Ovary (tissue), 9 donors: Measurements from ENCODE around the gene RPUSD4. TPM values are rescaled to one million over a fixed set of nuclear protein-coding genes. Genes with fewer than 3 reads are reported as not detected.

Source experiments
- DNase-seq, 5 donors: peaks; one replicate each; pipeline ENCODE4 v3.0.0-alpha.2; 2019 to 2020
- H3K27ac ChIP-seq, 2 donors: fragments of 200-600 bp; one replicate each; pipeline versions ENCODE4 v1.5.1 to v1.8.0; 2019 to 2022
- H3K27me3 ChIP-seq: fragments of 200-600 bp; one replicate; pipeline ENCODE4 v1.8.0; 2022
- H3K36me3 ChIP-seq: fragments of 200-600 bp; sonication (generic); one replicate; pipeline ENCODE4 v1.5.1; 2019
- H3K4me1 ChIP-seq: one replicate; pipeline ENCODE4 v1.8.1; 2013; ENCODE audit warnings: mild to moderate bottlenecking, moderate library complexity; ENCODE audit not compliant: insufficient read depth
- H3K4me3 ChIP-seq: fragments of 200-600 bp; sonication (generic); one replicate; pipeline ENCODE4 v1.5.1; 2017
- H3K9me3 ChIP-seq, 2 donors: fragments of 200-600 bp in 1 of 2; sonication (generic) in 1 of 2; one replicate each; pipeline versions ENCODE4 v1.5.1 to v1.8.1; 2013 to 2019; ENCODE audit warnings: mild to moderate bottlenecking in 1 of 2, moderate library complexity in 1 of 2
- CTCF ChIP-seq, 3 donors: fragments of 450-650 bp in 2 of 3; fragments of 200-600 bp in 1 of 3; IDR thresholded peaks; one replicate each; pipeline versions ENCODE4 v1.5.1 to v1.8.0; 2016 to 2022; ENCODE audit warnings: antibody characterized with exemption in 3 of 3, mild to moderate bottlenecking in 1 of 3
- EP300 ChIP-seq: sonication (generic); formaldehyde crosslinking; IDR thresholded peaks from one replicate; pipeline ENCODE4 v1.6.1; 2017; ENCODE audit warnings: antibody characterized with exemption
- POLR2A ChIP-seq: fragments of 450-650 bp; IDR thresholded peaks from one replicate; pipeline ENCODE4 v1.6.1; 2017; ENCODE audit warnings: antibody characterized with exemption, mild to moderate bottlenecking, moderate library complexity
- whole genome bisulfite sequencing, 3 donors: extraction: QIAGEN DNeasy Blood & Tissue Kit in 1 of 3; methylation state at CpG; one replicate each; pipeline versions ENCODE4 v1.1.5 to v1.1.7; 2013 to 2017; 5-methylcytosine and 5-hydroxymethylcytosine counted together
- intact Hi-C, 4 donors: fragments of 100-400 bp; cut with DNase I; formaldehyde crosslinking; loops; one replicate each; pipeline versions ENCODE4 v1.11.0 to v1.15.1; 2022 to 2023
- polyA plus RNA-seq, 2 donors: library from polyadenylated mRNA; stranded (reverse); fragments of 200-250 nt in 1 of 2; fragments of 350-450 nt in 1 of 2; fragmentation: Illumina TruSeq in 1 of 2; extraction: RNeasy Lipid Tissue Mini Kit (QIAGEN cat#74804) in 1 of 2; gene quantifications; one replicate each; pipeline ENCODE4 v1.2.3, GENCODE V29; 2013 to 2014
- total RNA-seq, 7 donors: library from RNA; depleted of rRNA in 2 of 7; stranded (reverse); fragments of >200 nt in 2 of 7; fragmentation: NEBNext Ultra II Directional in 3 of 7; extraction: Animal tissue kit (Norgen Biotek cat#: 25700) in 3 of 7; gene quantifications; one replicate each; pipeline versions ENCODE4 v1.1.0 to v1.2.4, GENCODE V29; 2016 to 2023
- donor health status: DM: no; HTN: no; CAD: no; lungs with moderate emphysema.
- donor health status: DM: no; HTN: no; CAD: no.
- donor health status: Bipolar disorder and iron deficiency.
- donor health status: DM: yes; HTN: yes; CAD: no.
- donor health status: DM: no; HTN: no; CAD: no.
- donor health status: DM: yes; HTN: yes; CAD: no.

The RPUSD4 gene
- total and polyA plus RNA-seq, 9 donors, result 18.2 to 30.3 (median 26.2) TPM

- no peak for TF ChIP-seq POLR2A
- Histone ChIP-seq H3K9me3 (no peaks in the 10 kb centered on the region), H3K27ac (no peak overlapping the region), H3K36me3 (no peaks in the 10 kb centered on the region), H3K27me3 (no peaks in the 10 kb centered on the region), H3K4me3 (no peak overlapping the region), H3K4me1 (no peaks in the 10 kb centered on the region)
- intact Hi-C loops, result no loop called here
- 94 to 99% (median 97%) methylated on average over 7 of the region's 7 CpGs for WGBS, 3 donors
- DNase-seq, result peak in 2 of 5 donors; percentile 4 to 10
Observed at GRCh38 chr11:126157326-126158030, 54.0 kb downstream of the RPUSD4 start.

- peak in 1 of 5 donors; percentile 2 for DNase-seq
- intact Hi-C loops, result no loop called here
- H3K4me1 ChIP-seq, result no peaks in the 10 kb centered on the region
- no peak overlapping the region for H3K4me3 ChIP-seq
- 88 to 91% (median 89%) methylated on average over 8 of the region's 8 CpGs for WGBS, 3 donors
- TF ChIP-seq EP300 (no peak), POLR2A (no peak), CTCF (IDR thresholded peaks at IDR 0.05) (no peak)
- no peaks in the 10 kb centered on the region for H3K9me3 ChIP-seq
- no peaks in the 10 kb centered on the region for H3K36me3 ChIP-seq
- H3K27ac ChIP-seq, result no peak overlapping the region
- H3K27me3 ChIP-seq, result no peaks in the 10 kb centered on the region
Observed at GRCh38 chr11:126156814-126157213, 54.6 kb downstream of the RPUSD4 start.

DNA sequence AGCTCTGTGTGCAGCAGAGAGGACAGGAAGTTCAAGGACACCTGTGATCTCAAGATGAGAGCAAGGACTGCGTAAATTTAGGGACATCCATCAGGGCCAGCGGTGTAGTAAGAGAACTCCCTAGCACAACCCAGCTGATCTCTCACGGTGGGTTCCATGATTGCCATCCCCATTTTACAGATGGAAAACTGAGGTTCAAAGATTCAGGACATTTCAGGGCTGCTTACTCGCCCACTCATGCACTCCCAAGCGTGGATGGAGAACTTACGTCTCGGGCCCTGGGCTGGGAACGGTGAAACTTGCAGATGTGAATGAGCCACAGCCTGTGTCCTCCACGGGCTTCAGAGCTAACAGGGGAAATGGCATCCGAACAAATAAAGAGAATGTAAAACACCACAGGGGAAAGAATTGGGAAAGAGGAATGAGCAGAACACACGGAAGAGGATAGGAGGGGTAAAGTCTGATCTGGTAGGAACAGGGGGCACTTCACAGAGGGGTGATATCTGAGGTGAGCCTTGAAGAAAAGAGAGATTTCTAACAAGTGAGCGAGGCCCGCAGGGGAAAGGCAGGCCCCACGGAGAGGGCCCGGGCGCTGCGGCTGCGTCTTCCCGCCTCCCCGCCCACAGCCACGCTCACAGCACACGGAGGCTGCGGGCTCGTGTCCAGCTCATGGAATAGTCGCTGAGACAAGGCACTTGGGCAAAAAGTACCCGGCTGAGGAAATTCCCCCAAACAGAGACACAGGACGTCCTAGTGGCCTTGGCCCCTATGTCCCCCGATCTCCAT lies 55.9 kb downstream of the RPUSD4 start:
- WGBS, 3 donors, result 82 to 93% (median 93%) methylated on average over 28 of the region's 28 CpGs
- no peak overlapping the region for H3K27ac ChIP-seq
- H3K27me3 ChIP-seq, result no peaks in the 10 kb centered on the region
- H3K4me3 ChIP-seq, result no peak overlapping the region
- intact Hi-C loops, result no loop called here
- H3K4me1 ChIP-seq, result no peaks in the 10 kb centered on the region
- no peaks in the 10 kb centered on the region for H3K36me3 ChIP-seq
- H3K9me3 ChIP-seq, result no peaks in the 10 kb centered on the region
- no peak for TF ChIP-seq CTCF (IDR thresholded peaks at IDR 0.05)
- TF ChIP-seq EP300, result no peak
- no peak for TF ChIP-seq POLR2A
- DNase-seq, result no peak

- DNase-seq, result no peak
- H3K4me3 ChIP-seq, result no peak overlapping the region
- 34 to 59% (median 36%) methylated on average over 7 of the region's 7 CpGs for WGBS, 3 donors
Observed at GRCh38 chr11:126154691-126155090, 56.8 kb downstream of the RPUSD4 start.

More at GRCh38 chr11:126154691-126155090, 56.8 kb downstream of the RPUSD4 start:
- Histone ChIP-seq H3K27me3 (no peaks in the 10 kb centered on the region), H3K4me1 (peaks cover 5% of the 10 kb centered on the region), H3K9me3 (no peaks in the 10 kb centered on the region), H3K36me3 (no peaks in the 10 kb centered on the region), H3K27ac (no peak overlapping the region)
- no peak for TF ChIP-seq CTCF (IDR thresholded peaks at IDR 0.05)
- TF ChIP-seq EP300, result no peak
- TF ChIP-seq POLR2A, result no peak
- intact Hi-C loops, result no loop called here
